ENCODE data around the gene OPRPN.

The OPRPN gene, protein sequence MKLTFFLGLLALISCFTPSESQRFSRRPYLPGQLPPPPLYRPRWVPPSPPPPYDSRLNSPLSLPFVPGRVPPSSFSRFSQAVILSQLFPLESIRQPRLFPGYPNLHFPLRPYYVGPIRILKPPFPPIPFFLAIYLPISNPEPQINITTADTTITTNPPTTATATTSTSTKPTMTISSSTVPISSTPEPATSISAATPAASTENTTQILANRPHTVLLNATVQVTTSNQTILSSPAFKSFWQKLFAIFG
- long read RNA-seq, result 0 reads

DNA sequence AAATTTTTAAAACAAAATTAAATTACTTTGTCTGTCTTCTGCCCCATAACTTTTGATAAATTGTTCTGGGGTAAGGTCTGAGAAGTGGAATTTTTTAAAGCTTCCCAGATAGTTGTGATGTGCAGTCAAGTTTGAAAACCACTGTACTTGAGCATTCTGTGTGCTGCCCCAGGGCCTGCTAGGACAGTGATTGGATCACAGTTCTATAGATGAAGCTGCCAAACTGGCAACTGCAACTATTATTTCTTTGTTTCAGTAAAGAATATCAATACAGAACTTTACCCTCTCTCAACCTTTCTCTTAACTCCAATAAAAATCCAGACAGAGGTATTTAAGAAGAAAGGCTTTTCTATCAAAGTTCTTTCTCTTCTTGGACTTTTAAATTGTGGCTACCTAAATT lies at the start of gene OPRPN:
OPRPN (plus strand) TSS at position 361 of the 400 bp plus-strand sequence. CDS start 1,346 bp downstream, outside the sequence.
- no peak for DNase-seq (ENCODE audit: low read depth in 1 of 2, low spot score in 1 of 2)
- TF ChIP-seq, protein P1, sequence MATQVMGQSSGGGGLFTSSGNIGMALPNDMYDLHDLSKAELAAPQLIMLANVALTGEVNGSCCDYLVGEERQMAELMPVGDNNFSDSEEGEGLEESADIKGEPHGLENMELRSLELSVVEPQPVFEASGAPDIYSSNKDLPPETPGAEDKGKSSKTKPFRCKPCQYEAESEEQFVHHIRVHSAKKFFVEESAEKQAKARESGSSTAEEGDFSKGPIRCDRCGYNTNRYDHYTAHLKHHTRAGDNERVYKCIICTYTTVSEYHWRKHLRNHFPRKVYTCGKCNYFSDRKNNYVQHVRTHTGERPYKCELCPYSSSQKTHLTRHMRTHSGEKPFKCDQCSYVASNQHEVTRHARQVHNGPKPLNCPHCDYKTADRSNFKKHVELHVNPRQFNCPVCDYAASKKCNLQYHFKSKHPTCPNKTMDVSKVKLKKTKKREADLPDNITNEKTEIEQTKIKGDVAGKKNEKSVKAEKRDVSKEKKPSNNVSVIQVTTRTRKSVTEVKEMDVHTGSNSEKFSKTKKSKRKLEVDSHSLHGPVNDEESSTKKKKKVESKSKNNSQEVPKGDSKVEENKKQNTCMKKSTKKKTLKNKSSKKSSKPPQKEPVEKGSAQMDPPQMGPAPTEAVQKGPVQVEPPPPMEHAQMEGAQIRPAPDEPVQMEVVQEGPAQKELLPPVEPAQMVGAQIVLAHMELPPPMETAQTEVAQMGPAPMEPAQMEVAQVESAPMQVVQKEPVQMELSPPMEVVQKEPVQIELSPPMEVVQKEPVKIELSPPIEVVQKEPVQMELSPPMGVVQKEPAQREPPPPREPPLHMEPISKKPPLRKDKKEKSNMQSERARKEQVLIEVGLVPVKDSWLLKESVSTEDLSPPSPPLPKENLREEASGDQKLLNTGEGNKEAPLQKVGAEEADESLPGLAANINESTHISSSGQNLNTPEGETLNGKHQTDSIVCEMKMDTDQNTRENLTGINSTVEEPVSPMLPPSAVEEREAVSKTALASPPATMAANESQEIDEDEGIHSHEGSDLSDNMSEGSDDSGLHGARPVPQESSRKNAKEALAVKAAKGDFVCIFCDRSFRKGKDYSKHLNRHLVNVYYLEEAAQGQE (IDR thresholded peaks at IDR 0.05; ENCODE audit: insufficient replicate concordance, low read depth), result no peak
- TF ChIP-seq, protein P2, sequence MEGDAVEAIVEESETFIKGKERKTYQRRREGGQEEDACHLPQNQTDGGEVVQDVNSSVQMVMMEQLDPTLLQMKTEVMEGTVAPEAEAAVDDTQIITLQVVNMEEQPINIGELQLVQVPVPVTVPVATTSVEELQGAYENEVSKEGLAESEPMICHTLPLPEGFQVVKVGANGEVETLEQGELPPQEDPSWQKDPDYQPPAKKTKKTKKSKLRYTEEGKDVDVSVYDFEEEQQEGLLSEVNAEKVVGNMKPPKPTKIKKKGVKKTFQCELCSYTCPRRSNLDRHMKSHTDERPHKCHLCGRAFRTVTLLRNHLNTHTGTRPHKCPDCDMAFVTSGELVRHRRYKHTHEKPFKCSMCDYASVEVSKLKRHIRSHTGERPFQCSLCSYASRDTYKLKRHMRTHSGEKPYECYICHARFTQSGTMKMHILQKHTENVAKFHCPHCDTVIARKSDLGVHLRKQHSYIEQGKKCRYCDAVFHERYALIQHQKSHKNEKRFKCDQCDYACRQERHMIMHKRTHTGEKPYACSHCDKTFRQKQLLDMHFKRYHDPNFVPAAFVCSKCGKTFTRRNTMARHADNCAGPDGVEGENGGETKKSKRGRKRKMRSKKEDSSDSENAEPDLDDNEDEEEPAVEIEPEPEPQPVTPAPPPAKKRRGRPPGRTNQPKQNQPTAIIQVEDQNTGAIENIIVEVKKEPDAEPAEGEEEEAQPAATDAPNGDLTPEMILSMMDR (IDR thresholded peaks at IDR 0.05; ENCODE audit: insufficient read depth, low read length), result no peak
- no peak for TF ChIP-seq GABPA (IDR thresholded peaks at IDR 0.05; ENCODE audit: low read depth)
- no peak for TF ChIP-seq POLR2AphosphoS5 (IDR thresholded peaks at IDR 0.05; ENCODE audit: low read depth)
- TF ChIP-seq SPI1 (IDR thresholded peaks at IDR 0.05; ENCODE audit: borderline replicate concordance, low read depth), result no peak
- Histone ChIP-seq H3K27me3 (ENCODE audit: insufficient read depth, poor library complexity, severe bottlenecking) (no peaks in the 10 kb centered on the region), H3K27ac (replicated peaks) (no peak within 1 kb of the TSS), H3K4me3 (replicated peaks; ENCODE audit: insufficient read depth, low read length) (no peak within 1 kb of the TSS)

DNA sequence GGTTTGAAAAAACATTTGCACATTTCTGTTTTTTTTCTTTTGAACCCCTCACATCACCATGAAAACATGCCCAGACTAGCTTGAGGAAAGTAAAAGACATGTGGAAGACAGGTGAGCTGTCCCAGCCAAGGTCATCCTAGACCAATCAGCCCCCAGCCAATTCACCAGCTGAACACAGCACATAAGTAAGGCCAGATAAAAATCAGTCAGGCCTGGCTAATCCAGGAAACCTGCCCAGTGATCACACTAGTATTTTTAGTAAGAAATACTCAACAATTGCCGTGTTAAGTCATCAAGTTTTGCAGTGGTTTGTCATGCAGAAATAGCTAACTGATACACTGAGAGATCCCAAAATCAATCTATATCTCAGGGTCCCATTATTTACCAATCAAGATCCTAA lies 41.6 kb upstream of the OPRPN start:
- no peak overlapping the region for H3K27ac ChIP-seq (replicated peaks)
- H3K4me3 ChIP-seq (replicated peaks; ENCODE audit: insufficient read depth, low read length), result no peak overlapping the region
- DNase-seq (ENCODE audit: low read depth in 1 of 2, low spot score in 1 of 2), result no peak
- no peaks in the 10 kb centered on the region for H3K27me3 ChIP-seq (ENCODE audit: insufficient read depth, poor library complexity, severe bottlenecking)
- TF ChIP-seq GABPA (IDR thresholded peaks at IDR 0.05; ENCODE audit: low read depth) (no peak), POLR2AphosphoS5 (IDR thresholded peaks at IDR 0.05; ENCODE audit: low read depth) (no peak), SPI1 (IDR thresholded peaks at IDR 0.05; ENCODE audit: borderline replicate concordance, low read depth) (no peak)
- TF ChIP-seq, protein P1 (IDR thresholded peaks at IDR 0.05; ENCODE audit: insufficient replicate concordance, low read depth), result no peak
- TF ChIP-seq, protein P2 (IDR thresholded peaks at IDR 0.05; ENCODE audit: insufficient read depth, low read length), result no peak

DNA sequence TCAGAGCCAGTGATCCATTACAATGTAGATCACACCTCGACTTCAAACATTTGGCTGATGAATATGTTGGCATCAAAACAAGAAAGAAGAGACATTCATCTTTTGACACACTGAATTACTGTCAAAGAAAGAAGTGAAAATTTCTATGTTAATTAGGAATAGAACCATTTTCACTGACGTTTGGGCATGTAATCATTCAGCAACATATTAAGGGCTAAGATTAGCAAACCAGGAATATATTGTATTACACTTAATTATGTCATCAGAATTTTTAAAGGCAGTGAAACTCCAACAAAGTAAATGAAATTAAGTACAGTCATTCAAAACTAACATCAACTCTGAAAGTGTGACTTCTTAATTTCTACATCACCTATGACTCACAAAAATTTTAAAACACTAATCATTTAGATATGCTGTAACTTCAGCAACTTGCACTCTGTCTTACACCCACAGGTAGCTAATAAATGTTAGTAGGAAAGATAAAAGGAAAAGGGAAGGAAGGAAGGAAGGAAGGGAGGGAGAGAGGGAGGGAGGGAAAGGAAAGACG lies 38.6 kb upstream of the OPRPN start:
- no peak overlapping the region for H3K4me3 ChIP-seq (replicated peaks; ENCODE audit: insufficient read depth, low read length)
- TF ChIP-seq, protein P1 (IDR thresholded peaks at IDR 0.05; ENCODE audit: insufficient replicate concordance, low read depth), result no peak
- TF ChIP-seq, protein P2 (IDR thresholded peaks at IDR 0.05; ENCODE audit: insufficient read depth, low read length), result no peak
- TF ChIP-seq POLR2AphosphoS5 (IDR thresholded peaks at IDR 0.05; ENCODE audit: low read depth) (no peak), SPI1 (IDR thresholded peaks at IDR 0.05; ENCODE audit: borderline replicate concordance, low read depth) (no peak)
- H3K27ac ChIP-seq (replicated peaks), result no peak overlapping the region
- DNase-seq (ENCODE audit: low read depth in 1 of 2, low spot score in 1 of 2), result no peak
- no peaks in the 10 kb centered on the region for H3K27me3 ChIP-seq (ENCODE audit: insufficient read depth, poor library complexity, severe bottlenecking)
